ENCODE data around the gene ITGA1.
"Not testable (repeated sequence)": the region's sequence is repeated elsewhere in the genome, so short reads cannot be mapped to it uniquely, and the experiment has no call there.

ITGA1 gene

DNA sequence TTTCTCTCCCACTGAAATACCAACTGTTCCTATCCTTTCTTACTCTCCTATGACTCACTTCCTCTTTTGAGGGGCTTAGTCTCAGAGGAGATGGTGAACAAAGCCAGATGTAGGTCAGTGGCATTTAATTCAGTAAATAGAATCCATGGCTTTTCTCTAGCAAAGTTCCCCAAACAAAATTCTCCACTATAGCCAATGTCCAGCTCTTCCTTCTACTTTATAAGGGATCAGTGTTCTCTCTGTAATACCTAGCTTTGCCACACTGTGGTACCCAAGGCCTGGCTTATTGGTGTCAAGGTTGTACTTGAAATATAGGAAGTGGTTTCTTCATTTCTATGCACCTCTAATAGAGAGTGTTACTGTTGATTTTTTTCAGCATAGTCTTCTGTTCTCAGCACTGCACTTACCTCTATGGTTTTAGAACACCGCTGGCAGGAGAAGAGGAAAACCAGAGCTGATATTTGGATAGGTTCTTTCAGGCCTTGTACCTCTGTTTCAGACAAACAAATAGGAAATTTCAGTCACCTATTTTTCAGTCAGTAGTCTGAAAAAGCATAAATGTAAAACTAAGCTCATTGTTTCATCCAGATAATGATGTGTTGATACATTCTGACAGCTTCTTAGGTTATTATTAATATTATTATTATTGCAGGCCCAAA is 160.8 kb downstream of the ITGA1 start:
- Histone ChIP-seq H3K9me3 (ENCODE audit: insufficient read depth, low read depth, low read length) (no peaks in the 10 kb centered on the region), H3K27ac (ENCODE audit: low read length) (no peak overlapping the region), H3K36me3 (ENCODE audit: insufficient read depth, low read depth, low read length) (no peaks in the 10 kb centered on the region), H3K9ac (ENCODE audit: low read depth, low read length) (no peak overlapping the region), H3K4me1 (ENCODE audit: insufficient read depth, low read length) (no peaks in the 10 kb centered on the region), H3K4me3 (ENCODE audit: low read length) (no peak overlapping the region), H3K27me3 (ENCODE audit: insufficient read depth, low read length) (no peaks in the 10 kb centered on the region)

DNA sequence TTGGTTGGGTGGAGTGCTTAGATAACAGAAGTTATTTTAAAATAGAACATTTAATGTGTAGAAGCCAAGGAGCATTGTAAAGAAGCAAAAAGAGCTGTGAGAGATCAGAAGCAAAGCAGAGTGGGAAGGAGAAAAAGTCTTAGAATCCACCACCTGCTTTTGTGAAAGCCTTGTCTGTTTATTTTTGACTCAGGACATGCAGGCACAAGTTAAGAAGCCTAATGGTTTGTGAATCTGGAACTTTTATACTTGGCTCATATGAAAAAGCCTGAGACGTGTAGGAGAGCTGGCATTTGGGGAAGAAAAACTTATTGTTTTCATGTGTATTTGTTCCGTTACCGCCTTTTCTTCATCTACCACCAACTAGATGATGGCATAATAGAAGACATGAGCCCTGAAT is 163.0 kb downstream of the ITGA1 start:
- Histone ChIP-seq H3K27ac (ENCODE audit: low read length) (no peak overlapping the region), H3K9me3 (ENCODE audit: insufficient read depth, low read depth, low read length) (no peaks in the 10 kb centered on the region), H3K27me3 (ENCODE audit: insufficient read depth, low read length) (no peaks in the 10 kb centered on the region), H3K36me3 (ENCODE audit: insufficient read depth, low read depth, low read length) (no peaks in the 10 kb centered on the region), H3K4me3 (ENCODE audit: low read length) (no peak overlapping the region), H3K4me1 (ENCODE audit: insufficient read depth, low read length) (no peaks in the 10 kb centered on the region), H3K9ac (ENCODE audit: low read depth, low read length) (no peak overlapping the region)

DNA sequence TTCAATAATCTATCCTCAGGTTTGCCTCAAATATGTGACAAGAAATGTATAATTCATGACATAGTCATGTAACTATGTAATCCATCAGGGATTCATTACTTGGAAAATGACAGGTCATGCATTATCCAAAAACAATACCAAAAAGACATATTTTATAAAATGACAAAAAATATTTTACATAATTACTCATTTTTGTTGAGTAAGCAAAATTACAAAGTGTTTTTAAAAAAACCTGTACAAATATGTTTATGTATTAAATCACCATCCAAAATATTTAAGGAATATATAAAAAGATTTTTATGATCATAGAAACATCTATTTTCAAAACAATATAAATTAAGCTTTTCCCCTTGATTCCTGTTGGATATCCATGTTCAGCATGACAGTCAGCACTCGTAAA is 164.8 kb downstream of the ITGA1 start:
- Histone ChIP-seq H3K27me3 (ENCODE audit: insufficient read depth, low read length) (no peaks in the 10 kb centered on the region), H3K9ac (ENCODE audit: low read depth, low read length) (no peak overlapping the region), H3K4me3 (ENCODE audit: low read length) (no peak overlapping the region), H3K36me3 (ENCODE audit: insufficient read depth, low read depth, low read length) (no peaks in the 10 kb centered on the region), H3K4me1 (ENCODE audit: insufficient read depth, low read length) (peaks cover 9% of the 10 kb centered on the region), H3K9me3 (ENCODE audit: insufficient read depth, low read depth, low read length) (no peaks in the 10 kb centered on the region), H3K27ac (ENCODE audit: low read length) (no peak overlapping the region)

DNA sequence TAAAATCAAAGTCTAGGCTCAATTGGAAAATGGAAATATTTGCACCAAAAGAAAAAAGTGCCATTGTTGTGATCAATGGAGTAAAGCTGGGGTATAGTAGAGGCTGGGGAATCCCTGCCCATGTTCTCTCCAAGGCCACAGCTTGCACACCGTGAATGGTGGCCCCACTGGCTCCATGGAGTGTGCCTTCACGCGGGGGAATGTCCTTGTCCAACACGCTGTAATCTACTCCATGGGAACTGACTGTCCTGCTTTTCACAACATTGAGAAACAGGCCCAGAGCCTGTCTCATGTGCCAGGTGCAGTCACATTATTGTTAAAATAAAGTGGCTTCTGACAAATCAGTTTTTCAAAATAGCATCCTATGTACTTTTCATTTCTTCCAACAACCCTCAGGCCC is 168.3 kb downstream of the ITGA1 start:
- Histone ChIP-seq H3K9ac (ENCODE audit: low read depth, low read length) (no peak overlapping the region), H3K27ac (ENCODE audit: low read length) (no peak overlapping the region), H3K9me3 (ENCODE audit: insufficient read depth, low read depth, low read length) (no peaks in the 10 kb centered on the region), H3K4me1 (ENCODE audit: insufficient read depth, low read length) (peaks cover 10% of the 10 kb centered on the region), H3K4me3 (ENCODE audit: low read length) (no peak overlapping the region), H3K27me3 (ENCODE audit: insufficient read depth, low read length) (no peaks in the 10 kb centered on the region), H3K36me3 (ENCODE audit: insufficient read depth, low read depth, low read length) (no peaks in the 10 kb centered on the region)

DNA sequence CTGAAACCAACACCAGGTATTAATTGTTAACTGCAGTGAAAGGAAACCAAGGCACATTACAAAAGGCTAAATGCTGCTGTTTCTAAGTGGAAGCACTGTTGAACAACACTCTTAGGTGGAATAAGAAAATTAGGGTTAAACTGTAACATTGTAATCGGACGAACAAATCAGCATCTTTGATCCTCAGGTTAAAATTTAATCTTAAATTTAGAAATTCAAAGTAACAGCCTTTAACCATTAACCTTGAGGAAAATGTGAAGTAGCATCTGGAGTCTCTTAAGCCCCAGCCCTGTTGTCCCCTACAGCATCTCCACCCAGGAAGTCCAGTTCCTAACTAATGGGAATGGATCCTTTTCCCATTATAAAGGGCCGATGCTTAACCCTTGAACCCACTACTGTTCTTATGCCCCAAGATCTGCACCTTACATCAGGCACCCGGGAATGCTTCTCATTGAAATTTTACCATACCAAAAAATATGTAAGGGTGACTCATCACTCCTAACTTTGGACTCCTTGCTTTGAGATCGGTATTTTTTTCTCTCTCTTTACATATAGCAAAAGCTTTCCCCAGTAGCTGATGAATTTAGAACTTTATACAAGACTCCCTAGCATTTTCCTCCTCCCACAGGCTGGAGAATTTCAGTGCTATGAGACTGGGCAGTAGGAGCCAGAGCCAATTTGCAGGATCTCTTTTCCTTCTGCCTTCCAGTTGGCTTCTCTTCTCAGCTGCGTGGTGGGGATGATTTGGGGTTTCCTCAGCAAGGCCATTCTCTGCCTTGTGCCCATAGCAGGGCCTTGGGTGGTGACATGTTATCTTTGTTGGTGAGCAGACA is 169.4 kb downstream of the ITGA1 start:
- no peaks in the 10 kb centered on the region for H3K27me3 ChIP-seq (ENCODE audit: insufficient read depth, low read length)
- H3K36me3 ChIP-seq (ENCODE audit: insufficient read depth, low read depth, low read length): no peaks in the 10 kb centered on the region
- no peaks in the 10 kb centered on the region for H3K9me3 ChIP-seq (ENCODE audit: insufficient read depth, low read depth, low read length)
- peaks cover 10% of the 10 kb centered on the region for H3K4me1 ChIP-seq (ENCODE audit: insufficient read depth, low read length)
- H3K4me3 ChIP-seq (ENCODE audit: low read length): no peak overlapping the region
- no peak overlapping the region for H3K9ac ChIP-seq (ENCODE audit: low read depth, low read length)
- no peak overlapping the region for H3K27ac ChIP-seq (ENCODE audit: low read length)

DNA sequence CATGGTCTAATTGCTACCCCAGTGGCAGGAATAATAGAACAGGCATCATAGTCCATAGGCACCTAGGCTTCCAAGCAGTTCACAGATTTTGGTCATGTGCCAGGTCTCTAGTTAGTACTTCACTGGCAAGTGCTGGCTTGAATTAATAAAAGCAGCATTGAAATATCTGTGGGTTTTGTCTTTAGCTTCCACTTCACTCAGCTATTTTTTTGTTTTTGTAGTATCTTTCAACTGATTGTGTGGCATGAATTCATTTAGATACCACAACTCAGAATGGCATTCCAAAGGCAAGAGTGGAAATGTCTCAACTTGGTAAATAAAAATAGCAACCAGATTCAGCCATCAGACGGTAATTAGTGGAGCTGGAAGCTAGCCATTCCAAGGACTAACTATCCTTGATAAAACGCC is 173.6 kb downstream of the ITGA1 start:
- H3K9me3 ChIP-seq (ENCODE audit: insufficient read depth, low read depth, low read length): no peaks in the 10 kb centered on the region; the same call in 1 of the 2 replicates
- H3K4me1 ChIP-seq (ENCODE audit: insufficient read depth, low read length): peaks cover 10% of the 10 kb centered on the region
- no peaks in the 10 kb centered on the region for H3K27me3 ChIP-seq (ENCODE audit: insufficient read depth, low read length)
- H3K9ac ChIP-seq (ENCODE audit: low read depth, low read length): no peak overlapping the region
- H3K36me3 ChIP-seq (ENCODE audit: insufficient read depth, low read depth, low read length): no peaks in the 10 kb centered on the region
- H3K27ac ChIP-seq (ENCODE audit: low read length): no peak overlapping the region
- no peak overlapping the region for H3K4me3 ChIP-seq (ENCODE audit: low read length)

DNA sequence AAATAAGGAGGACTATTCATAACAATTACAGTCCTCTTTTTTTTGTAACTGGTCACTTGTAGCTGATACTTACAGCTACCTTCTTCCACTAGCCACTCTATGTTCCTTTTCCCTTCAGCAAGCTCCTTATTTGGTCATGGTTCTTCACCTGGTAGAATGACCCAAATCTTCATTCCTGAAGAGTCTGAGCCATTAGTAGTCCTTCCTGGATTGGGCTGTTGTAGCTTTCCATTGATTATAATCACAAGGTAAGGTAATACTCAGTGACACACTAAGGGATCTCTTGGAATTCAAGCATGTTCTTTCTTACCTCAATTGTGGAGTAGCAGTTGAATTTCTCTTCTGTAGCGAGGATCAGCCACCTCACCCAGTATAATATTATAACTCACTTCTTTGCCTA is 175.9 kb downstream of the ITGA1 start:
- Histone ChIP-seq H3K36me3 (ENCODE audit: insufficient read depth, low read depth, low read length) (no peaks in the 10 kb centered on the region), H3K27ac (ENCODE audit: low read length) (no peak overlapping the region), H3K9me3 (ENCODE audit: insufficient read depth, low read depth, low read length) (no peaks in the 10 kb centered on the region; the same call in 1 of the 2 replicates), H3K9ac (ENCODE audit: low read depth, low read length) (no peak overlapping the region), H3K4me3 (ENCODE audit: low read length) (no peak overlapping the region), H3K27me3 (ENCODE audit: insufficient read depth, low read length) (no peaks in the 10 kb centered on the region), H3K4me1 (ENCODE audit: insufficient read depth, low read length) (no peaks in the 10 kb centered on the region)

DNA sequence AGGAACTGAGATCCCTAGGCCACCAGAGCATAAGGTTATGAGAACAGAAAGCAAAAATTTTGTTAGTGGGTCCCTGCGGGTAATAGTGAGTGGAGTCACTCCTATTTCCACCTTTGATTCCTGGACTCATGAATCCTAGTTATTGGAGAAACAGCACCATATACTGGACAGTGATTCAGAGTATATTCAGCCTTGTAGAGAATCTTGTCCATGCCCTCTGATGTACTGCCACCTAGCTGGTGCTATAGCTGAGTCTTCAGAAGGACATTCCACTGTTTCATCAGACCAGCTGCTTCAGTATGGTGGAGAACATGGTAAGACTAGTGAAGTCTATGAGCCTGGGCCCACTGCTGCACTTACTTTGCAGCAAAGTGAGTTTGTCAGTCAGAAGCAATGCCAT is 176.4 kb downstream of the ITGA1 start:
- Histone ChIP-seq H3K27me3 (ENCODE audit: insufficient read depth, low read length) (no peaks in the 10 kb centered on the region), H3K9ac (ENCODE audit: low read depth, low read length) (no peak overlapping the region), H3K9me3 (ENCODE audit: insufficient read depth, low read depth, low read length) (no peaks in the 10 kb centered on the region; the same call in 1 of the 2 replicates), H3K4me3 (ENCODE audit: low read length) (no peak overlapping the region), H3K27ac (ENCODE audit: low read length) (no peak overlapping the region), H3K36me3 (ENCODE audit: insufficient read depth, low read depth, low read length) (no peaks in the 10 kb centered on the region), H3K4me1 (ENCODE audit: insufficient read depth, low read length) (no peaks in the 10 kb centered on the region)

DNA sequence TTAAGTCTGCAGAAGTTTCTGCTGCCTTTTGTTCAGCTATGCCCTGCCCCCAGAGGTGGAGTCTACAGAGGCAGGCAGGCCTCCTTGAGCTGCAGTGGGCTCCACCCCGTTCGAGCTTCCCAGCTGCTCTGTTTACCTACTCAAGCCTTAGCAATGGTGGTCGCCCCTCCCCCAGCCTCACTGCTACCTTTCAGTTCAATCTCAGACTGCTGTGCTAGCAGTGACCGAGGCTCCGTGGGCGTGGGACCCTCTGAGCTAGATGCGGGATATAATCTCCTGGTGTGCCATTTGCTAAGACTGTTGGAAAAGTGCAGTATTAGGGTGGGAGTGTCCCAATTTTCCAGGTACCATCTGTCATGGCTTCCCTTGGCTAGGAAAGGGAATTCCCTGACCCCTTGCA is 188.4 kb downstream of the ITGA1 start:
- not testable (repeated sequence) for H3K9ac ChIP-seq (ENCODE audit: low read depth, low read length); H3K4me1 ChIP-seq (ENCODE audit: insufficient read depth, low read length); H3K27ac ChIP-seq (ENCODE audit: low read length); H3K36me3 ChIP-seq (ENCODE audit: insufficient read depth, low read depth, low read length); H3K27me3 ChIP-seq (ENCODE audit: insufficient read depth, low read length); H3K4me3 ChIP-seq (ENCODE audit: low read length)
- peaks cover 24% of the 10 kb centered on the region; the same call in 1 of the 2 replicates for H3K9me3 ChIP-seq (ENCODE audit: insufficient read depth, low read depth, low read length)

DNA sequence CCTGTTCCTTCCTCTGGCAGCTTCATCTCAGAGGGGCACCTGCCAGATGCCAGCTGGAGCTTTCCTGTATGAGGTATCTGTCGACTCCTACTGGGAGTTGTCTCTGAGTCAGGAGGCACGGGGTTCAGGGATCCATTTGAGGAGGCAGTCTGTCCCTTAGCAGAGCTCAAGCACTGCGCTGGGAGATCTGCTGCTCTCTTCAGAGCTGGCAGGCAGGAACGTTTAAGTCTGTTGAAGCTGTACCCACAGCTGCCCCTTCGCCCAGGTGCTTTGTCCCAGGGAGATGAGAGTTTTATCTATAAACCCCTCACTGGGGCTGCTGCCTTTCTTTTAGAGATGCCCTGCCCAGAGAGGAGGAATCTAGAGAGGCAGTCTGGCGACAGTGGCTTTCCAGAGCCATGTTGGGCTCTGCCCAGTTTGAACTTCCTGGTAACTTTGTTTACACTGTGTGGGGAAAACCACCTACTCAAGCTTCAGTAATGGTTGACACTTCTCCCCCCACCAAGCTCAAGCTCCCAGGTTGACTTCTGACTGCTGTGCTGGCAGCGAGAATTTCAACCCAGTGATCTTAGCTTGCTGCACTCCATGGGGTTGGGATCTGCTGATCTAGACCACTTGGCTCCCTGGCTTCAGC is 189.7 kb downstream of the ITGA1 start:
- Histone ChIP-seq H3K36me3 (ENCODE audit: insufficient read depth, low read depth, low read length) (no peaks in the 10 kb centered on the region), H3K9me3 (ENCODE audit: insufficient read depth, low read depth, low read length) (peaks cover 24% of the 10 kb centered on the region; the same call in 1 of the 2 replicates), H3K9ac (ENCODE audit: low read depth, low read length) (no peak overlapping the region), H3K4me1 (ENCODE audit: insufficient read depth, low read length) (no peaks in the 10 kb centered on the region), H3K27ac (ENCODE audit: low read length) (no peak overlapping the region), H3K4me3 (ENCODE audit: low read length) (no peak overlapping the region), H3K27me3 (ENCODE audit: insufficient read depth, low read length) (no peaks in the 10 kb centered on the region)

DNA sequence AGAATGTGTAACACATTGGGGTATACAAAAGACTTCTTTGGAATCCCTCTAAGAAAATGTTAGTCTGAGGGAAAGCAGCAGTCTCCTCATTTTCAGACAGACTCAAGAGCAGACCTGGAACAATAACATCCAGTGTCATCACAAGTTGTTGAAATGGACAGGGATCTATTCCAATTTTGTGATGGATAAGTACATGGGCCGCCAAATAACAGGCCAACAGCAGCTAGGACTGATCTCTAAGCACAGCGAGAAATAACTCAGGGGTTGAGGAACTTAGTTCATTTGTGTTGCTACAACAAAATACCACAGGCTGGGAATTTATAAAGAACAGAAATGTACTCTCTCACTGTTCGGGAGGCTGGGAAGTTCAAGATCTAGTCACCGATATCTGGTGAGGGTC is 193.8 kb downstream of the ITGA1 start:
- no peaks in the 10 kb centered on the region for H3K27me3 ChIP-seq (ENCODE audit: insufficient read depth, low read length)
- no peaks in the 10 kb centered on the region for H3K36me3 ChIP-seq (ENCODE audit: insufficient read depth, low read depth, low read length)
- H3K9ac ChIP-seq (ENCODE audit: low read depth, low read length): no peak overlapping the region
- peaks cover 16% of the 10 kb centered on the region; the same call in 1 of the 2 replicates for H3K9me3 ChIP-seq (ENCODE audit: insufficient read depth, low read depth, low read length)
- peaks cover 6% of the 10 kb centered on the region; the same call in 1 of the 2 replicates for H3K4me1 ChIP-seq (ENCODE audit: insufficient read depth, low read length)
- H3K27ac ChIP-seq (ENCODE audit: low read length): no peak overlapping the region
- H3K4me3 ChIP-seq (ENCODE audit: low read length): no peak overlapping the region

Data from iPS-20b (cell line).